Neural progenitor cell (in vitro differentiated cells): ENCODE measurements around the gene PYCR2.

Source experiments
- CTCF ChIP-seq: fragments of 200-600 bp; sonication (generic); IDR thresholded peaks from 2 replicates; pipeline ENCODE4 v1.5.1; 2017; ENCODE audit warnings: antibody characterized with exemption, mild to moderate bottlenecking
- EZH2 ChIP-seq: fragments of 200-600 bp; sonication (generic); IDR thresholded peaks from 2 replicates; pipeline ENCODE4 v1.6.1; 2017; ENCODE audit warnings: antibody characterized with exemption, mild to moderate bottlenecking, moderate library complexity
- EZH2phosphoT487 ChIP-seq: fragments of 200-600 bp; sonication (generic); IDR thresholded peaks from 2 replicates; pipeline ENCODE4 v1.6.1; 2017; ENCODE audit warnings: antibody characterized with exemption

DNA sequence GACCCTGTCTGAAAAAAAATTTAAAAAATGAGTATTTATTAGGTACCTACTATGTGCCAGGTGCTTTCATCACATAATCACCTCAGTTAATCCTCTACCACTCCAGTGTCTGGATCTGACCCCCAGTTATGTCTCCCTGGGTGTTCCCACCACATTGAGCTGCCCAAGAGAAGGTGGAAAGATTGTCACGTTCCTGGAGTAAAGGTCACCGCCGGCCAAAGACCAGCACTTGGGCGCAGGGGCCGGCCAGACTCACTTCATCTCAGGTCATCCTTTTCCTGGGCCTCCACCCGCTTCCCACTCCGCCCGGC lies 714 bp downstream of the PYCR2 start:
- TF ChIP-seq CTCF (no peak), EZH2 (no peak), EZH2phosphoT487 (no peak)
